Esophagus squamous epithelium (tissue), 5 donors: ENCODE measurements around the gene KRTAP9-2. TPM values are rescaled to one million over a fixed set of nuclear protein-coding genes. Genes with fewer than 3 reads are reported as not detected.
"Not testable (repeated sequence)": the region's sequence is repeated elsewhere in the genome, so short reads cannot be mapped to it uniquely, and the experiment has no call there.

Experiments
- DNase-seq: peaks from one replicate; lab custom pipeline; 2025; lab: John Stamatoyannopoulos, UW
- H3K27ac ChIP-seq, 4 donors: fragments of 200-600 bp; sonication (generic); one replicate each; pipeline ENCODE4 v1.5.1; 2016 to 2019; ENCODE audit warnings: mild to moderate bottlenecking in 1 of 4
- H3K27me3 ChIP-seq, 4 donors: fragments of 200-600 bp; sonication (generic); 1 replicate in 3 of 4; 2 replicates in 1 of 4; pipeline versions ENCODE4 v1.5.1 to v1.6.0; 2017 to 2021; ENCODE audit warnings: antibody characterized with exemption in 1 of 4
- H3K36me3 ChIP-seq, 3 donors: fragments of 200-600 bp; sonication (generic); one replicate each; pipeline ENCODE4 v1.5.1; 2016 to 2019
- H3K4me1 ChIP-seq, 3 donors: fragments of 200-600 bp; sonication (generic); one replicate each; pipeline ENCODE4 v1.5.1; 2017 to 2019
- H3K4me3 ChIP-seq, 4 donors: fragments of 200-600 bp; sonication (generic); 1 replicate in 3 of 4; 2 replicates in 1 of 4; pipeline ENCODE4 v1.5.1; 2016 to 2019; ENCODE audit warnings: mild to moderate bottlenecking in 2 of 4, moderate library complexity in 1 of 4
- H3K9me3 ChIP-seq, 3 donors: fragments of 200-600 bp; sonication (generic); one replicate each; pipeline ENCODE4 v1.5.1; 2016 to 2019
- CTCF ChIP-seq, 6 experiments: fragments of 450-650 bp in 4 of 6; fragments of 200-600 bp in 2 of 6; sonication (generic) in 2 of 6; IDR thresholded peaks; one replicate each; pipeline ENCODE4 v1.5.1; 2016 to 2019; ENCODE audit warnings: antibody characterized with exemption in 6 of 6, mild to moderate bottlenecking in 4 of 6, moderate library complexity in 4 of 6
- POLR2A ChIP-seq, 4 donors: fragments of 450-650 bp; IDR thresholded peaks; one replicate each; pipeline ENCODE4 v1.6.1; 2017; ENCODE audit warnings: antibody characterized with exemption in 4 of 4, mild to moderate bottlenecking in 4 of 4, moderate library complexity in 3 of 4
- WGBS, 2 donors: methylation state at CpG; one replicate each; pipeline ENCODE4 v1.1.5; 2018; 5-methylcytosine and 5-hydroxymethylcytosine counted together
- intact Hi-C: fragments of 100-400 bp; cut with DNase I; formaldehyde crosslinking; loops from one replicate; pipeline ENCODE4 v1.15.0; 2022
- total RNA-seq, 4 donors: library from RNA; depleted of rRNA; stranded (reverse); fragments of >200 nt; gene quantifications; one replicate each; pipeline ENCODE4 v1.1.0, GENCODE V29; 2016
- donor health status: DM: yes; HTN: yes; CAD: no.

KRTAP9-2 gene
- total RNA-seq, 4 donors from 2014 or later, result not detected

- H3K27ac ChIP-seq, result not testable (repeated sequence)
- WGBS, 2 donors, result 45 to 72% methylated on average over 2 of the region's 2 CpGs
Observed at GRCh38 chr17:41246995-41247787, 20.7 kb downstream of the KRTAP9-2 start.

GRCh38 chr17:41249637-41250240, 23.3 kb downstream of the KRTAP9-2 start, which contains the start of gene KRTAP9-4:
KRTAP9-4 (plus strand) TSS chr17:41249687; CDS start chr17:41249721, 34 bp downstream.
- WGBS, 2 donors, result 80% methylated on average over 1 of the region's 2 CpGs; no CpG with 5 or more reads in 1 of the 2 donors
- H3K4me3 ChIP-seq, H3K9me3 ChIP-seq, H3K4me1 ChIP-seq, DNase-seq, intact Hi-C loops, H3K27ac ChIP-seq, H3K36me3 ChIP-seq: not testable (repeated sequence)
- H3K27me3 ChIP-seq, result peaks cover 0 to 21% (median 0%) of the 10 kb centered on the region in 4 donors

More at GRCh38 chr17:41246995-41247787, 20.7 kb downstream of the KRTAP9-2 start:
- DNase-seq, H3K9me3 ChIP-seq, H3K4me1 ChIP-seq, H3K36me3 ChIP-seq, intact Hi-C loops, H3K4me3 ChIP-seq: not testable (repeated sequence)
- peaks cover 0 to 15% (median 0%) of the 10 kb centered on the region in 4 donors for H3K27me3 ChIP-seq

DNA sequence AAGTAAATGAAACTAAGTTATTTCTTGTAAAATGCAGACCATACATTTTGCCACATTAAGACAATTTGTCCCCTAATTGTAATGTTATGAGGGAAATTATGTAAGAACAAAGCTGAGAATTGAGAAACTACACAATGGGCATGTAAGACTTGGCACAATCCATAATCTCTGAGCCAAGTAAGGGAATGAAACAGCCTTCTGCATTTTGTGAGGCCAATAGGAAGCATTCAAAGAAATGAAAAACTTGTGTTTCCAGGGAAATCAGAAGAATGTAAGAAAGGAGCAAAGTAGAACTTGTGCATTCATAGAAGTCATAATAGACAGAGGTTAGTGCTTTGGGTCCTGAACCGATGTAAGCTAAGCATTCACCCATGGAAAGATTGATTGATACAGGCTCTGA, 24.8 kb downstream of the KRTAP9-2 start:
- intact Hi-C loops, result no loop called here
- Histone ChIP-seq H3K4me1 (no peaks in the 10 kb centered on the region), H3K9me3 (no peaks in the 10 kb centered on the region), H3K4me3 (no peak overlapping the region), H3K36me3 (no peaks in the 10 kb centered on the region), H3K27ac (no peak overlapping the region), H3K27me3 (peaks cover 0 to 28% (median 0%) of the 10 kb centered on the region in 4 donors)
- WGBS, 2 donors, result 74 to 89% methylated on average over 1 of the region's 1 CpG
- no peak for DNase-seq
- TF ChIP-seq POLR2A (IDR thresholded peaks at IDR 0.05), result no peak
- TF ChIP-seq CTCF (IDR thresholded peaks at IDR 0.05), result no peak

- intact Hi-C loops, result no loop called here
- Histone ChIP-seq H3K4me3 (no peak overlapping the region), H3K27me3 (peaks cover 0 to 43% (median 0%) of the 10 kb centered on the region in 4 donors), H3K9me3 (no peaks in the 10 kb centered on the region), H3K27ac (no peak overlapping the region), H3K36me3 (no peaks in the 10 kb centered on the region), H3K4me1 (no peaks in the 10 kb centered on the region)
- 0 to 46% methylated on average over 1 of the region's 1 CpG for WGBS, 2 donors
- DNase-seq, result no peak
- TF ChIP-seq CTCF (IDR thresholded peaks at IDR 0.05) (no peak), POLR2A (IDR thresholded peaks at IDR 0.05) (no peak)
Observed at GRCh38 chr17:41254861-41255260, 28.4 kb downstream of the KRTAP9-2 start.

- 85 to 87% methylated on average over 3 to 4 of the region's 5 CpGs for WGBS, 2 donors
- H3K36me3 ChIP-seq, H3K27ac ChIP-seq, H3K9me3 ChIP-seq, intact Hi-C loops, H3K4me1 ChIP-seq, H3K4me3 ChIP-seq, DNase-seq: not testable (repeated sequence)
- H3K27me3 ChIP-seq, result peaks cover 0 to 44% (median 0%) of the 10 kb centered on the region in 4 donors
Observed at GRCh38 chr17:41255381-41256290, 29.2 kb downstream of the KRTAP9-2 start, which contains the start of gene KRTAP9-9. KRTAP9-9 (plus strand) TSS chr17:41255384.

DNA sequence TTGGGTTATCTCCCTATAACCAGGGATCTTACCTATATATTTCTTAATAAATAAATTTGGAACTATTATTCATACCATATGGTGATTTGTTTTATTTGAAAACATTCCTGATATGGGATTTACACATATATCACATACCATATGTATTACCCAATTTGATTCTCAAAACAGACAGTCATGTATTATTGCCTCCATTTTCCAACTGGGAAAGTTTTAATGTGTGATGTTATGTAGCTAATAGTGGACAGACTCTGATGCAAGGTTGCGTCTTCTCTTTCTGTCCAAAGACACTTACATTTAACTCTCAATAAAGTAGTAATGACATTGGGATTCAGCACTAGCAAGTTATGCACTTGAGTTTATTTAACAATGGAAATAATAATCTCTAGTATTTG, 29.8 kb downstream of the KRTAP9-2 start:
- Histone ChIP-seq H3K9me3 (no peaks in the 10 kb centered on the region), H3K27ac (no peak overlapping the region), H3K4me3 (no peak overlapping the region), H3K27me3 (peaks cover 0 to 40% (median 0%) of the 10 kb centered on the region in 4 donors), H3K4me1 (no peaks in the 10 kb centered on the region), H3K36me3 (no peaks in the 10 kb centered on the region)
- DNase-seq, result no peak
- TF ChIP-seq POLR2A (IDR thresholded peaks at IDR 0.05) (no peak), CTCF (IDR thresholded peaks at IDR 0.05) (no peak)
- WGBS, 2 donors, result 96 to 100% methylated on average over 1 of the region's 1 CpG
- intact Hi-C loops, result no loop called here
